HepG2 (cell line): ENCODE measurements around the gene COBLL1. TPM values are rescaled to one million over a fixed set of nuclear protein-coding genes. Genes with fewer than 3 reads are reported as not detected.
A peak's percentile ranks its signal among the peaks of the same experiment; 100 is the strongest.

Experiments used
- ATAC-seq: fragments of 200-7000 bp; cut with Tn5 transposase; 3 replicates; pipeline ENCODE4 v1.9.1; 2020; ENCODE audit warnings: mild to moderate bottlenecking, moderate library complexity
- BruUV-seq: library from RNA; stranded (reverse); fragments of 400-500 nt; replicated peaks from 2 replicates; lab custom pipeline; 2021; lab: Mats Ljungman, UMichigan
- CTCF ChIA-PET: fragments of 300-600 bp; formaldehyde crosslinking; extraction: SDS; loops from one replicate; lab custom pipeline; 2021; ENCODE audit warnings: low total read pairs, inconsistent platforms, low intra/inter-chr PET ratio; lab: Yijun Ruan, JAX
- POLR2A ChIA-PET: fragments of 350-600 bp; sonication (Branson Sonifier 250); formaldehyde crosslinking; loops from one replicate; lab custom pipeline; 2020; ENCODE audit warnings: antibody characterized with exemption, inconsistent platforms; lab: Yijun Ruan, JAX
- DNase-seq: peaks from one replicate; pipeline ENCODE4 v3.0.0-alpha.2; 2015; ENCODE audit warnings: low spot score
- FAIRE-seq: peaks from 3 replicates; lab custom pipeline; 2011; peaks lifted over from hg19 to GRCh38; lab: Jason Lieb, UNC
- H2AFZ ChIP-seq: one replicate; pipeline ENCODE4 v1.6.1; 2011; ENCODE audit warnings: low read length, inconsistent platforms
- H3K27ac ChIP-seq: fragments of 300-600 bp; 3 replicates; pipeline ENCODE4 v1.8.0; 2011; ENCODE audit warnings: mixed run types, mild to moderate bottlenecking, mixed read lengths, low read length, inconsistent platforms; ENCODE audit not compliant: insufficient read depth; ENCODE audit errors: extremely low read length
- H3K27me3 ChIP-seq, 2 experiments: fragments of 200-600 bp in 1 of 2; 2 replicates in 1 of 2; 3 replicates in 1 of 2; pipeline versions ENCODE4 v1.6.0 to v1.8.0; 2011; ENCODE audit warnings: low read length in 2 of 2, mild to moderate bottlenecking in 2 of 2, moderate library complexity in 2 of 2, inconsistent platforms in 1 of 2; ENCODE audit not compliant: insufficient read depth in 2 of 2, control insufficient read depth in 1 of 2
- H3K36me3 ChIP-seq, 2 experiments: fragments of 200-600 bp in 1 of 2; replicated peaks in 1 of 2; 2 replicates in 1 of 2; 3 replicates in 1 of 2; pipeline versions ENCODE4 v1.5.1 to v1.8.0; 2011; ENCODE audit warnings: low read length in 2 of 2, inconsistent platforms in 1 of 2; ENCODE audit not compliant: insufficient read depth in 2 of 2, control insufficient read depth in 1 of 2
- H3K4me1 ChIP-seq: 2 replicates; pipeline ENCODE4 v1.5.1; 2012; ENCODE audit warnings: low read length, inconsistent platforms; ENCODE audit not compliant: insufficient read depth
- H3K4me2 ChIP-seq: 2 replicates; pipeline ENCODE4 v1.6.0; 2011; ENCODE audit warnings: low read depth, low read length, inconsistent platforms
- H3K4me3 ChIP-seq, 3 experiments: fragments of 200-600 bp in 1 of 3; sonication (generic), shearing (Covaris generic) in 1 of 3; replicated peaks in 1 of 3; 2 replicates each; pipeline ENCODE4 v1.5.1; 2011 to 2016; ENCODE audit warnings: low read length in 3 of 3, inconsistent platforms in 2 of 3, low read depth in 2 of 3, mild to moderate bottlenecking in 2 of 3, control low read depth in 1 of 3, mixed read lengths in 1 of 3; ENCODE audit not compliant: insufficient read depth in 1 of 3
- H3K79me2 ChIP-seq: one replicate; pipeline ENCODE4 v1.6.1; 2011; ENCODE audit warnings: low read length, inconsistent platforms; ENCODE audit not compliant: insufficient read depth
- H3K9ac ChIP-seq: 2 replicates; pipeline ENCODE4 v1.6.0; 2011; ENCODE audit warnings: mild to moderate bottlenecking, low read depth, low read length, inconsistent platforms; ENCODE audit not compliant: insufficient read depth
- H3K9me3 ChIP-seq: 2 replicates; pipeline ENCODE4 v1.5.1; 2012; ENCODE audit warnings: mild to moderate bottlenecking, low read length
- H4K20me1 ChIP-seq: 2 replicates; pipeline ENCODE4 v1.6.0; 2011; ENCODE audit warnings: inconsistent platforms, mild to moderate bottlenecking, low read length, moderate library complexity; ENCODE audit not compliant: insufficient read depth
- HOXA9 ChIP-seq: sonication (generic); formaldehyde crosslinking; IDR thresholded peaks from 2 replicates; pipeline ENCODE4 v1.8.1; 2022; ENCODE audit warnings: missing genetic modification reagents, mild to moderate bottlenecking, moderate library complexity, borderline replicate concordance
- TAF15 ChIP-seq: fragments of 200-400 bp; formaldehyde crosslinking; IDR thresholded peaks from one replicate; pipeline ENCODE4 v1.6.1; 2018; ENCODE audit warnings: mild to moderate bottlenecking, low read depth, low read length; ENCODE audit not compliant: poor library complexity, severe bottlenecking
- ZFP36 ChIP-seq: fragments of 150-350 bp; IDR thresholded peaks from 2 replicates; pipeline ENCODE4 v1.6.1; 2018; ENCODE audit warnings: borderline replicate concordance, low read length, low read depth; ENCODE audit not compliant: partially characterized antibody
- ZNF556 ChIP-seq: sonication (generic); formaldehyde crosslinking; IDR thresholded peaks from 2 replicates; pipeline ENCODE4 v1.4.0; 2020; ENCODE audit warnings: mild to moderate bottlenecking, missing genetic modification reagents, borderline replicate concordance
- WGBS: methylation state at CpG from one replicate; pipeline ENCODE4 v1.1.6; 2017; ENCODE audit warnings: low lambda C conversion rate; 5-methylcytosine and 5-hydroxymethylcytosine counted together
- in situ Hi-C: cut with HindIII; loops from 2 replicates; pipeline ENCODE4 v1.10.0; 2017; ENCODE audit warnings: low pct_unique_long_range_greater_than_20kb; ENCODE audit not compliant: extremely low pct_ligation_motif_present
- intact Hi-C: fragments of 100-400 bp; cut with micrococcal nuclease; formaldehyde crosslinking; loops from one replicate; pipeline ENCODE4 v1.10.0; 2022; ENCODE audit not compliant: unreplicated experiment
- polyA plus RNA-seq, 8 experiments: library from polyadenylated mRNA; depleted of rRNA in 3 of 8; stranded (reverse) in 7 of 8; unstranded in 1 of 8; fragments of >200 nt; fragmentation: Illumina TruSeq in 4 of 8; extraction: Trizol in 4 of 8; gene quantifications; 2 replicates each; pipeline versions ENCODE4 v1.2.1 to v1.2.3, GENCODE V29; 2011 to 2016; ENCODE audit warnings: low read depth in 4 of 8, missing spikeins in 1 of 8, mixed read lengths in 1 of 8; ENCODE audit not compliant: insufficient read depth in 1 of 8
- total RNA-seq, 5 experiments: library from RNA; depleted of rRNA; stranded (reverse); fragments of >200 nt; fragmentation: Illumina TruSeq; extraction: Trizol; gene quantifications; 2 replicates each; pipeline ENCODE4 v1.2.3, GENCODE V29; 2016; ENCODE audit warnings: low read depth in 1 of 5
- TF ChIP-seq, protein P1 (sequence below): sonication (generic); formaldehyde crosslinking; IDR thresholded peaks from 2 replicates; pipeline ENCODE4 v1.4.0; 2020; ENCODE audit warnings: missing genetic modification reagents

The COBLL1 gene
- total and polyA plus RNA-seq, 2 of the 13 experiments (the other 11 are each of a cell fraction or from before 2014, with no cell fraction given) = 32.6 to 86.8 TPM

GRCh38 chr2:164841719-164842623 is at the start of gene COBLL1 (continued):
- TF ChIP-seq, protein P1, sequence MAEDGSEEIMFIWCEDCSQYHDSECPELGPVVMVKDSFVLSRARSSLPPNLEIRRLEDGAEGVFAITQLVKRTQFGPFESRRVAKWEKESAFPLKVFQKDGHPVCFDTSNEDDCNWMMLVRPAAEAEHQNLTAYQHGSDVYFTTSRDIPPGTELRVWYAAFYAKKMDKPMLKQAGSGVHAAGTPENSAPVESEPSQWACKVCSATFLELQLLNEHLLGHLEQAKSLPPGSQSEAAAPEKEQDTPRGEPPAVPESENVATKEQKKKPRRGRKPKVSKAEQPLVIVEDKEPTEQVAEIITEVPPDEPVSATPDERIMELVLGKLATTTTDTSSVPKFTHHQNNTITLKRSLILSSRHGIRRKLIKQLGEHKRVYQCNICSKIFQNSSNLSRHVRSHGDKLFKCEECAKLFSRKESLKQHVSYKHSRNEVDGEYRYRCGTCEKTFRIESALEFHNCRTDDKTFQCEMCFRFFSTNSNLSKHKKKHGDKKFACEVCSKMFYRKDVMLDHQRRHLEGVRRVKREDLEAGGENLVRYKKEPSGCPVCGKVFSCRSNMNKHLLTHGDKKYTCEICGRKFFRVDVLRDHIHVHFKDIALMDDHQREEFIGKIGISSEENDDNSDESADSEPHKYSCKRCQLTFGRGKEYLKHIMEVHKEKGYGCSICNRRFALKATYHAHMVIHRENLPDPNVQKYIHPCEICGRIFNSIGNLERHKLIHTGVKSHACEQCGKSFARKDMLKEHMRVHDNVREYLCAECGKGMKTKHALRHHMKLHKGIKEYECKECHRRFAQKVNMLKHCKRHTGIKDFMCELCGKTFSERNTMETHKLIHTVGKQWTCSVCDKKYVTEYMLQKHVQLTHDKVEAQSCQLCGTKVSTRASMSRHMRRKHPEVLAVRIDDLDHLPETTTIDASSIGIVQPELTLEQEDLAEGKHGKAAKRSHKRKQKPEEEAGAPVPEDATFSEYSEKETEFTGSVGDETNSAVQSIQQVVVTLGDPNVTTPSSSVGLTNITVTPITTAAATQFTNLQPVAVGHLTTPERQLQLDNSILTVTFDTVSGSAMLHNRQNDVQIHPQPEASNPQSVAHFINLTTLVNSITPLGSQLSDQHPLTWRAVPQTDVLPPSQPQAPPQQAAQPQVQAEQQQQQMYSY (CRISPR knock-in tag) = peak; percentile 72; the same call in 1 of the 2 replicates
- no peak for TF ChIP-seq HOXA9 (CRISPR knock-in tag)

DNA sequence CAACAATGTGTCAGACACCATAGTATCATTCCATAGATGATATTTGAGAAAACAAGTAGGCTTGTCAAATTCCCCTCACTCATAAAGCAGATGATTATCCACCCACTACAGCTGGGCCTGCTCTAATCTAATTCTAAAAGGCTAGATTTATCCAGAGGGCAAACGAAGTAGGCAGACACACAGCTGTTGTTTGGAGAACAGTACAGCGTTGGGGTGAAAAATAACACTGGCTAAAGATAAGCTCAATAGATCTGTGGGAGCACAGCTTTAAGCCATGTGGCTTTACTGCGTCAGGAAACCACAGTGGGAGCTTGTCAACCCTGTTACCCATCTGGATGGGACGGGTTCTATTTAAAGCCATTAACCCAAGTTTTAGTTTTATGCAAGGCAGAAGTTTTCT is 48.9 kb upstream of the COBLL1 start:
- no peak overlapping the region for H3K9ac ChIP-seq
- no peak for DNase-seq
- WGBS = 71% methylated on average over 4 of the region's 4 CpGs
- TF ChIP-seq ZNF556 (CRISPR knock-in tag) (0 out of 2 replicates have a peak, but pooled peaks have one; percentile 25), TAF15 (no peak), ZFP36 (no peak)
- no peak overlapping the region for H3K4me2 ChIP-seq
- no peaks in the 10 kb centered on the region for H3K27me3 ChIP-seq
- intact Hi-C loops (no loop called here), in situ Hi-C loops (no loop called here)
- H3K79me2 ChIP-seq = peaks cover 3% of the 10 kb centered on the region
- BruUV-seq = no TSS peak
- FAIRE-seq = no peak
- ChIA-PET POLR2A (interaction anchor here (0.8 to 2.1 kb wide), 3 partner anchors 31 to 49 kb away, joined by 3 to 6 read pairs (median 4); no protein-coding TSS in a partner anchor), CTCF (no interaction called here)
- no peaks in the 10 kb centered on the region for H3K36me3 ChIP-seq
- ATAC-seq = no peak
- peaks cover 50% of the 10 kb centered on the region for H3K4me1 ChIP-seq
- no peaks in the 10 kb centered on the region for H4K20me1 ChIP-seq
- no peak overlapping the region for H3K27ac ChIP-seq
- no peak overlapping the region for H2AFZ ChIP-seq
- H3K4me3 ChIP-seq = no peak overlapping the region
- no peaks in the 10 kb centered on the region for H3K9me3 ChIP-seq
